ENCODE data around the gene HCFC1R1. TPM values are rescaled to one million over a fixed set of nuclear protein-coding genes. Genes with fewer than 3 reads are reported as not detected.

The HCFC1R1 gene
- total RNA-seq, 1 experiment from 2014 or later = 60.0 TPM

DNA sequence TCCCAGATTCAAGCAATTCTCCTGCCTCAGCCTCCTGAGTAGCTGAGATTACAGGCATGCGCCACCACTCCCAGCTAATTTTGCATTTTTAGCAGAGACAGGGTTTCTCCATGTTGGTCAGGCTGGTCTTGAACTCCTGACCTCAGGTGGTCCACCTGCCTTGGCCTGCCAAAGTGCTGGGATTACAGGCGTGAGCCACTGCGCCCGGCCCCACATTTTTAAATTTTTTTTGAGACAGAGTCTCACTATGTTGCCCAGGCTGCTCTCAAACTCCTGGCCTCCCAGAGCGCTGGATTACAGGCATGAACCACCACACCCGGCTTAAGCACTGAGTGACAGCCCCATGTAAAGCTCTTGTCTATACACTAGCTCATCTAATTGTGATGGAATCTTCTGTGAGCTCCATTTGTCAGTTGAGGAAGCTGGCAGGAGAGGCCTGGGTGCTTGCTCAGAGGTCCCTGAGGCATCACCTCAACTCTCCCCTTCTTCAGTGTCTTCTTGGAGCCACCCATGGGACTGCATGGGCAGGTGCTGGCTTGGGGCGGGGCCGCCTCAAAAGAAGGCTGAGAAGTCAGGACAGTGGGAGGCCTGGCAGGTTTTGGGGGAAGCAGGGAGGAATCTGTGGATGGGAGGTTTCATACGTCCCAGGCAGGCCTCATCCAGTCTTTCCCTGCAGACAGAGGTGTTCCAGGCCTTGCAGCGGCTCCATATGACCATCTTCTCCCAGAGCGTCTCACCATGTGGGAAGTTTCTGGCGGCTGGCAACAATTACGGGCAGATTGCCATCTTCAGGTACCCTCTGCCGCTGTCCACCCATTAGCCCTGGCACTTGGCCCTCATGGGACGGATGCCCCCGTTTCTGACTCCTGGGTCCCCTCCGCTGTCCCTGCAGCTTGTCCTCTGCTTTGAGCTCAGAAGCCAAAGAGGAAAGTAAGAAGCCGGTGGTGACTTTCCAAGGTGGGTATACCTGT lies 1.6 kb upstream of the HCFC1R1 start:
- Histone ChIP-seq H3K4me1 (ENCODE audit: control insufficient read depth in 1 of 2, insufficient read depth in 2 of 2, low read length in 2 of 2) (peaks cover 16 to 55% of the 10 kb centered on the region in 2 experiments), H3K79me2 (ENCODE audit: insufficient read depth, low read length) (peaks cover 25% of the 10 kb centered on the region; the same call in 1 of the 2 replicates), H2AFZ (ENCODE audit: low read depth, low read length, poor library complexity, severe bottlenecking) (no peak overlapping the region), H3K9me2 (ENCODE audit: insufficient read depth) (no peaks in the 10 kb centered on the region), H4K20me1 (ENCODE audit: insufficient read depth) (no peaks in the 10 kb centered on the region), H3K27me3 (ENCODE audit: insufficient read depth, low read length) (no peaks in the 10 kb centered on the region), H3K9me3 (ENCODE audit: control insufficient read depth in 1 of 2, insufficient read depth in 1 of 2, low read depth in 1 of 2, low read length in 2 of 2) (no peaks in the 10 kb centered on the region), H3K4me3 (replicated peaks in 1 of 2; ENCODE audit: low read depth in 1 of 2, low read length in 2 of 2) (peak overlapping the region; percentile 94 to 95), H3K9ac (ENCODE audit: low read length) (peak overlapping the region; percentile 99; the same call in 1 of the 2 replicates), H3K27ac (ENCODE audit: low read depth, low read length) (peak overlapping the region; percentile 100; the same call in 1 of the 2 replicates), H3K36me3 (ENCODE audit: control insufficient read depth in 1 of 2, insufficient read depth in 2 of 2, low read length in 2 of 2) (peaks cover 8 to 32% of the 10 kb centered on the region in 2 experiments; a peak in 2 of 4 replicates), H3K4me2 (ENCODE audit: low read length) (peak overlapping the region; percentile 86)
- ChIA-PET CTCF (interaction anchor here (0.9 kb wide), 1 partner anchor 8 kb away, joined by 3 read pairs; no protein-coding TSS in a partner anchor), POLR2A (interaction anchor here (0.6 to 8.2 kb wide), 4 partner anchors 20 to 177 kb away, joined by 3 to 188 read pairs (median 3); no protein-coding TSS in a partner anchor), RAD21 (ENCODE audit: low non-redundant PET in 1 of 2, low total read pairs in 2 of 2, uncharacterized antibody in 2 of 2, unreplicated experiment in 2 of 2) (no interaction called here)
- TF ChIP-seq SP1 (IDR thresholded peaks at IDR 0.05; ENCODE audit: low read depth) = no peak
- TF ChIP-seq EZH2phosphoT487 (IDR thresholded peaks at IDR 0.05; ENCODE audit: borderline replicate concordance) = no peak
- TF ChIP-seq SIN3A (IDR thresholded peaks at IDR 0.05; ENCODE audit: low read depth) = no peak
- TF ChIP-seq, protein P1, sequence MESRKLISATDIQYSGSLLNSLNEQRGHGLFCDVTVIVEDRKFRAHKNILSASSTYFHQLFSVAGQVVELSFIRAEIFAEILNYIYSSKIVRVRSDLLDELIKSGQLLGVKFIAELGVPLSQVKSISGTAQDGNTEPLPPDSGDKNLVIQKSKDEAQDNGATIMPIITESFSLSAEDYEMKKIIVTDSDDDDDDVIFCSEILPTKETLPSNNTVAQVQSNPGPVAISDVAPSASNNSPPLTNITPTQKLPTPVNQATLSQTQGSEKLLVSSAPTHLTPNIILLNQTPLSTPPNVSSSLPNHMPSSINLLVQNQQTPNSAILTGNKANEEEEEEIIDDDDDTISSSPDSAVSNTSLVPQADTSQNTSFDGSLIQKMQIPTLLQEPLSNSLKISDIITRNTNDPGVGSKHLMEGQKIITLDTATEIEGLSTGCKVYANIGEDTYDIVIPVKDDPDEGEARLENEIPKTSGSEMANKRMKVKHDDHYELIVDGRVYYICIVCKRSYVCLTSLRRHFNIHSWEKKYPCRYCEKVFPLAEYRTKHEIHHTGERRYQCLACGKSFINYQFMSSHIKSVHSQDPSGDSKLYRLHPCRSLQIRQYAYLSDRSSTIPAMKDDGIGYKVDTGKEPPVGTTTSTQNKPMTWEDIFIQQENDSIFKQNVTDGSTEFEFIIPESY (IDR thresholded peaks at IDR 0.05; ENCODE audit: extremely low read depth, insufficient replicate concordance, low read length) = no peak
- TF ChIP-seq, protein P2, sequence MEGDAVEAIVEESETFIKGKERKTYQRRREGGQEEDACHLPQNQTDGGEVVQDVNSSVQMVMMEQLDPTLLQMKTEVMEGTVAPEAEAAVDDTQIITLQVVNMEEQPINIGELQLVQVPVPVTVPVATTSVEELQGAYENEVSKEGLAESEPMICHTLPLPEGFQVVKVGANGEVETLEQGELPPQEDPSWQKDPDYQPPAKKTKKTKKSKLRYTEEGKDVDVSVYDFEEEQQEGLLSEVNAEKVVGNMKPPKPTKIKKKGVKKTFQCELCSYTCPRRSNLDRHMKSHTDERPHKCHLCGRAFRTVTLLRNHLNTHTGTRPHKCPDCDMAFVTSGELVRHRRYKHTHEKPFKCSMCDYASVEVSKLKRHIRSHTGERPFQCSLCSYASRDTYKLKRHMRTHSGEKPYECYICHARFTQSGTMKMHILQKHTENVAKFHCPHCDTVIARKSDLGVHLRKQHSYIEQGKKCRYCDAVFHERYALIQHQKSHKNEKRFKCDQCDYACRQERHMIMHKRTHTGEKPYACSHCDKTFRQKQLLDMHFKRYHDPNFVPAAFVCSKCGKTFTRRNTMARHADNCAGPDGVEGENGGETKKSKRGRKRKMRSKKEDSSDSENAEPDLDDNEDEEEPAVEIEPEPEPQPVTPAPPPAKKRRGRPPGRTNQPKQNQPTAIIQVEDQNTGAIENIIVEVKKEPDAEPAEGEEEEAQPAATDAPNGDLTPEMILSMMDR (IDR thresholded peaks at IDR 0.05 in 2 of 3, conservative IDR thresholded peaks at IDR 0.05 in 1 of 3; ENCODE audit: borderline replicate concordance in 1 of 3, insufficient read depth in 1 of 3, low read depth in 2 of 3, low read length in 2 of 3) = no peak
- TF ChIP-seq, protein P3, sequence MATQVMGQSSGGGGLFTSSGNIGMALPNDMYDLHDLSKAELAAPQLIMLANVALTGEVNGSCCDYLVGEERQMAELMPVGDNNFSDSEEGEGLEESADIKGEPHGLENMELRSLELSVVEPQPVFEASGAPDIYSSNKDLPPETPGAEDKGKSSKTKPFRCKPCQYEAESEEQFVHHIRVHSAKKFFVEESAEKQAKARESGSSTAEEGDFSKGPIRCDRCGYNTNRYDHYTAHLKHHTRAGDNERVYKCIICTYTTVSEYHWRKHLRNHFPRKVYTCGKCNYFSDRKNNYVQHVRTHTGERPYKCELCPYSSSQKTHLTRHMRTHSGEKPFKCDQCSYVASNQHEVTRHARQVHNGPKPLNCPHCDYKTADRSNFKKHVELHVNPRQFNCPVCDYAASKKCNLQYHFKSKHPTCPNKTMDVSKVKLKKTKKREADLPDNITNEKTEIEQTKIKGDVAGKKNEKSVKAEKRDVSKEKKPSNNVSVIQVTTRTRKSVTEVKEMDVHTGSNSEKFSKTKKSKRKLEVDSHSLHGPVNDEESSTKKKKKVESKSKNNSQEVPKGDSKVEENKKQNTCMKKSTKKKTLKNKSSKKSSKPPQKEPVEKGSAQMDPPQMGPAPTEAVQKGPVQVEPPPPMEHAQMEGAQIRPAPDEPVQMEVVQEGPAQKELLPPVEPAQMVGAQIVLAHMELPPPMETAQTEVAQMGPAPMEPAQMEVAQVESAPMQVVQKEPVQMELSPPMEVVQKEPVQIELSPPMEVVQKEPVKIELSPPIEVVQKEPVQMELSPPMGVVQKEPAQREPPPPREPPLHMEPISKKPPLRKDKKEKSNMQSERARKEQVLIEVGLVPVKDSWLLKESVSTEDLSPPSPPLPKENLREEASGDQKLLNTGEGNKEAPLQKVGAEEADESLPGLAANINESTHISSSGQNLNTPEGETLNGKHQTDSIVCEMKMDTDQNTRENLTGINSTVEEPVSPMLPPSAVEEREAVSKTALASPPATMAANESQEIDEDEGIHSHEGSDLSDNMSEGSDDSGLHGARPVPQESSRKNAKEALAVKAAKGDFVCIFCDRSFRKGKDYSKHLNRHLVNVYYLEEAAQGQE (IDR thresholded peaks at IDR 0.05; ENCODE audit: low read depth) = no peak
- TF ChIP-seq, protein P4, sequence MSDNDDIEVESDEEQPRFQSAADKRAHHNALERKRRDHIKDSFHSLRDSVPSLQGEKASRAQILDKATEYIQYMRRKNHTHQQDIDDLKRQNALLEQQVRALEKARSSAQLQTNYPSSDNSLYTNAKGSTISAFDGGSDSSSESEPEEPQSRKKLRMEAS (IDR thresholded peaks at IDR 0.05) = no peak
- TF ChIP-seq ZFX (IDR thresholded peaks at IDR 0.05) = no peak
- TF ChIP-seq JUND (IDR thresholded peaks at IDR 0.05) = no peak
- BruUV-seq (replicated peaks) = no TSS peak
- intact Hi-C loops (cut with micrococcal nuclease) = loop anchor here (2.0 kb wide), 1 partner anchor 21 kb away; no protein-coding TSS in a partner anchor
- DNase-seq (ENCODE audit: low read depth, low spot score) (no peak), ATAC-seq (no peak)

Measured in HCT116 (cell line).